ENCODE measurements around the gene SACM1L. TPM values are rescaled to one million over a fixed set of nuclear protein-coding genes. Genes with fewer than 3 reads are reported as not detected.

The SACM1L gene
- total and polyA plus RNA-seq, 2 of the 4 experiments (the other 2 are of a cell fraction) = 19.0 to 40.9 TPM

- TF ChIP-seq CTCF (conservative IDR thresholded peaks at IDR 0.05; ENCODE audit: low read depth, low read length) (no peak), MAZ (IDR thresholded peaks at IDR 0.05; ENCODE audit: borderline replicate concordance, low read depth, low read length) (no peak), CEBPB (IDR thresholded peaks at IDR 0.05; ENCODE audit: low read depth, low read length) (no peak), RFX5 (IDR thresholded peaks at IDR 0.05; ENCODE audit: low read depth, low read length) (no peak), USF2 (IDR thresholded peaks at IDR 0.05; ENCODE audit: low read depth, low read length) (no peak), SMC3 (IDR thresholded peaks at IDR 0.05; ENCODE audit: low read depth, low read length) (no peak), POLR2A (IDR thresholded peaks at IDR 0.05; ENCODE audit: low read depth, low read length) (no peak), RCOR1 (IDR thresholded peaks at IDR 0.05; ENCODE audit: insufficient replicate concordance, low read length) (no peak), RAD21 (IDR thresholded peaks at IDR 0.05; ENCODE audit: low read length) (no peak), MXI1 (IDR thresholded peaks at IDR 0.05; ENCODE audit: borderline replicate concordance, low read depth, low read length) (no peak), MAFK (IDR thresholded peaks at IDR 0.05; ENCODE audit: low read depth, low read length) (no peak), ELK1 (IDR thresholded peaks at IDR 0.05; ENCODE audit: borderline replicate concordance, low read depth, low read length) (no peak), FOS (IDR thresholded peaks at IDR 0.05; ENCODE audit: low read depth, low read length) (no peak), NFE2L2 (IDR thresholded peaks at IDR 0.05; ENCODE audit: low read depth, low read length) (no peak), BHLHE40 (IDR thresholded peaks at IDR 0.05; ENCODE audit: low read depth, low read length) (no peak), CHD1 (IDR thresholded peaks at IDR 0.05; ENCODE audit: low read depth, low read length) (no peak)
- dilution Hi-C loops (cut with HindIII; ENCODE audit: low sequenced_read_pairs, unreplicated experiment) (no loop called here), intact Hi-C loops (cut with micrococcal nuclease) (no loop called here), in situ Hi-C loops (cut with MboI; ENCODE audit: low sequenced_read_pairs) (no loop called here)
- no peaks in the 10 kb centered on the region for H3K9me3 ChIP-seq (ENCODE audit: control insufficient read depth, insufficient read depth, low read length)
- WGBS, 2 experiments (ENCODE audit: extremely low coverage in 2 of 2, insufficient read length in 1 of 2) = 80% methylated on average over 1 of the region's 2 CpGs; no CpG with 5 or more reads in 1 of the 2 experiments
- POLR2A ChIA-PET (ENCODE audit: unreplicated experiment) = interaction anchor here (0.6 kb wide), 1 partner anchor 43 kb away, joined by 3 read pairs; no protein-coding TSS in a partner anchor
- peaks cover 15% of the 10 kb centered on the region for H3K9me1 ChIP-seq (ENCODE audit: insufficient read depth, low read length)
- no peak overlapping the region for H2AFZ ChIP-seq (replicated peaks; ENCODE audit: low read length, poor library complexity)
- no peaks in the 10 kb centered on the region for H3K27me3 ChIP-seq (ENCODE audit: control insufficient read depth, insufficient read depth, low read length)
- no peak overlapping the region for H4K8ac ChIP-seq (ENCODE audit: low read depth in 2 of 2, low read length in 2 of 2)
- H3K36me3 ChIP-seq (ENCODE audit: control insufficient read depth, insufficient read depth, low read length) = peaks cover 58% of the 10 kb centered on the region
- H2BK20ac ChIP-seq (ENCODE audit: low read depth, low read length) = no peak overlapping the region
- H3K4ac ChIP-seq (ENCODE audit: low read depth, low read length) = no peak overlapping the region
- H3K18ac ChIP-seq (ENCODE audit: low read depth, low read length) = no peak overlapping the region
- no peak overlapping the region for H2BK120ac ChIP-seq (ENCODE audit: low read depth, low read length)
- H3K56ac ChIP-seq (ENCODE audit: extremely low read depth, insufficient read depth, low read length) = no peak overlapping the region
- H2BK15ac ChIP-seq (ENCODE audit: low read depth, low read length) = no peak overlapping the region
- no peak overlapping the region for H3K9ac ChIP-seq (ENCODE audit: low read depth, low read length)
- H2AK5ac ChIP-seq (ENCODE audit: low read depth, low read length) = no peak overlapping the region
- no peak overlapping the region for H2AK9ac ChIP-seq (replicated peaks; ENCODE audit: low read depth, low read length, poor library complexity)
- H3K14ac ChIP-seq (replicated peaks; ENCODE audit: low read depth, low read length) = no peak overlapping the region
- no peak overlapping the region for H3K23ac ChIP-seq (ENCODE audit: low read depth, low read length)
- CTCF ChIA-PET = no interaction called here
- H4K20me1 ChIP-seq (ENCODE audit: insufficient read depth, low read length) = peaks cover 7% of the 10 kb centered on the region
- H4K5ac ChIP-seq (ENCODE audit: low read depth, low read length) = no peak overlapping the region
- H3K4me1 ChIP-seq (ENCODE audit: control insufficient read depth, insufficient read depth, low read length) = peaks cover 14% of the 10 kb centered on the region
- no peak for DNase-seq
- H3K4me2 ChIP-seq (ENCODE audit: low read depth, low read length) = no peak overlapping the region
- BruUV-seq (replicated peaks) = no TSS peak
- no peak for ATAC-seq (ENCODE audit: low read depth)
- no peak overlapping the region for H3K27ac ChIP-seq (ENCODE audit: insufficient read depth, low read length)
- no peak overlapping the region for H4K91ac ChIP-seq (ENCODE audit: insufficient read depth, low read depth, low read length)
- no peak overlapping the region for H3K4me3 ChIP-seq (ENCODE audit: insufficient read depth, low read depth, low read length)
- peaks cover 18 to 44% of the 10 kb centered on the region in 2 experiments for H3K79me1 ChIP-seq (ENCODE audit: low read depth in 1 of 2, low read length in 2 of 2)
- H2BK5ac ChIP-seq (ENCODE audit: low read depth, low read length, poor library complexity, severe bottlenecking) = no peak overlapping the region
Measured at GRCh38 chr3:45673273-45673672, 15.9 kb upstream of the SACM1L start.

All from IMR-90 (cell line).